PFSK-1 (cell line): Measurements from ENCODE around the gene GRK5.

Experiments
- SIN3A ChIP-seq: IDR thresholded peaks from 2 replicates; pipeline ENCODE4 v1.6.1; 2012; ENCODE audit warnings: mild to moderate bottlenecking, low read length, moderate library complexity, borderline replicate concordance; ENCODE audit not compliant: insufficient read depth
- TAF1 ChIP-seq: IDR thresholded peaks from 2 replicates; pipeline ENCODE4 v1.6.1; 2012; ENCODE audit warnings: low read length, control low read depth, borderline replicate concordance; ENCODE audit not compliant: insufficient read depth

DNA sequence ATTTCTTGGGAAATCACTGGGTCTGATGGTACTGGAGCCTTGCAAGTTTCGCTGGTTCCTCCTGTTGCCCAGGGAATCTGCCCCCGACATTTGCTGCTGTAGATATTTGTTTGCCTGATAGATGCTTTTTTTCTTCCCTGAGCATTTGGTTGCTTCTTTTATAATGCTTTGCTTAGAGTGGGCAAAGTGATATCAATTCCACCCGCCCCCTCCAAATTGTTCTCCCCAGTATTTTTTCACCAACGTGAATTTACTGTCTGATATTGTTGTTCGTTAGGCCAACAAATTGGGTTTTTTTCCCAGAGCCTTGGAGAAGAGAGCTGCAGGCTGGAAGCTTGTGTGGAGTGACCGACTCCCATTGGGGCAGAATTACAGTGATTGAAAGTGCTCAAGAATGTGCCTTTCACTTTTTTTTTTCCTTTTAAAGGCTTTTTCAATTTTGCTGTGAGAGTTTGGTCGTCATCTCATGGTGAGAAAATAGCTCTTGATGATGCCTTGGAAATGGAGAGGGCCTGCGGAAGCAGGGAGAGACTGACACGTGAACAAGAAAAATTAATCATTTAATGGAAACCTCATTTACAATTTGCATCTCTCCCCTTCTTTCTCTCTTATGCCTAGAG is 2.5 kb downstream of the GRK5 start:
- no peak for TF ChIP-seq TAF1
- no peak for TF ChIP-seq SIN3A
